GM21528 (cell line): ENCODE results near the gene INPP5A.

ENCODE experiments used
- ATAC-seq: cut with Tn5 transposase; IDR thresholded peaks from one replicate; pipeline ENCODE4 v1.9.1; 2021; ENCODE audit warnings: mild to moderate bottlenecking, moderate library complexity; ENCODE audit not compliant: unreplicated experiment, low FRiP score

INPP5A gene

DNA sequence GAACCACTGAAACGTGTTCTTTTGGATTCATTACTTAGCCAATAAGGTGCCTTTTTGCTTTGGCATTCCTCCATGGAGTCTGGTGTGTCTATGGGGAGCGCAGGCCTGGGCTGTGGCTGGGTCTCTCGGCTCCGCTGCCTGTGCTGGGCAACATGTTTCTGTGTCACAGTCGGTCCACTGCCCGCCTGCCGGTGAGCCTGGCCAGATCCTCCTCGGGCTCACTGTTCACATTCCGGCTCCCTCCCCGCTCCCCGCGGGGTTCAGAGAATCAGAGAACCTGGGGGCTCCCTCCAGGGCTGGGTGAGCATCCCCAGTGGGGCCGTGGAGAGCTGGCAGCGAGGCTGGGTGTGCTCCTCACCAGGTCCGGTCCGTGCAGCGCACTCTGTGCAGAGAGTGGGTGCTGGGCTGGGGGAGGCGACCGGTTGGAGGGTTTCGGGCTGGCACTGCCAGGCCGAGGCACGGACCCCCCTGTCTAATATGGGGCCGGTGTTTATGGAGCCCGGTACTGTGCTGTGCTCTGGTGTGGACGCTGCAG, 70.4 kb downstream of the INPP5A start:
- no peak for ATAC-seq

DNA sequence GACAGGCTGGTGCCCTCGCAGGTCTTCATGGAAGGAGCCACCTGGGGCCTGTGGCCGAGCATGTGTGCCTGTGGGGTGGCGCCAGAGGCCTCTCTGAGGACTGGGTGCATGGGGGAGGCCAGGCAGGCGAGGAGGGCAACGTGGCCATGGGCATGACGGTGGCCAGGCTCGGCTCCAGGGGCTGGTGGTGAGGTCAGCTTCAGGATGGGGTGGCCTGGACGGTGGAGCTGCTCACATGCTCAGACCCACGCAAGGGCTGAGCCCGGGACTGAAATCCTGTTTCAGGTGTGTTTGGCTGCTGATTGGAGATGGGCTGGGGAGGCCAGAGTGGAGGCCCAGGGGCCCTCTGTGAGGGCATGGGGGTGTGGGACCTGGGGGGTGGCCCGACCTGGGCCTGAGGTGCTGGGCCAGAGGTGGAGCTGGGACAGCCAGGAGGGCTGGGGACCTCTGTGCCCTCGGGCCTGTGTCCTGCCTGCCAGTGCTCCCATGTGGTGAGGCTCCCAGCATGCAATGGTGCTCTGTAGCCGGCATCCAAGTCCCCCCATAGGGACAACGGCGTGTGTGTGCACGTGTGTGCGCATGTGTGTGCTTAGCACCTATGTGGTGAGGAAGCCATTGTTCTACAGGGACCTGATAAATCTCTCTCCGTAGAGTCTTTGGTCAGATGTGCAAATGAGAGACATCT, 71.1 kb downstream of the INPP5A start:
- no peak for ATAC-seq

DNA sequence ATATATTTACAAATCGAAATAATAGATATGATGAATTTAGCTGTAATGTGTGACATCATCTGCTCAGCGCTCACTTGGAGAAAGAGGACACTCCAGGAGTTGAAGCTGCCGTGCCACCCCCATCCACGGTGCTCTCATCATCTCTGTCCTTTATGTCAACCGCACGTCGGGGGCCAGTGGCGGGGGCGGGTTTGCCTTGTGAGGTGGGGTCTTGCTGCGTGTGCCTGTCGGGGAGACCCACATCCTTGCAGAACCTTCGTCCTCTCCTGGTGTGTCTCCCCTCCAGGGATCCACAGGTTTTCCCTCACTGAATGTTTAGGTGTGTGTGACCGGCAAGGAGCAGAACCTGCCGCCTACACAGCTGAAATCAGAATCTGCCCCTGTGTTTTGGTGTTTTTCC, 71.6 kb downstream of the INPP5A start:
- ATAC-seq: no peak

DNA sequence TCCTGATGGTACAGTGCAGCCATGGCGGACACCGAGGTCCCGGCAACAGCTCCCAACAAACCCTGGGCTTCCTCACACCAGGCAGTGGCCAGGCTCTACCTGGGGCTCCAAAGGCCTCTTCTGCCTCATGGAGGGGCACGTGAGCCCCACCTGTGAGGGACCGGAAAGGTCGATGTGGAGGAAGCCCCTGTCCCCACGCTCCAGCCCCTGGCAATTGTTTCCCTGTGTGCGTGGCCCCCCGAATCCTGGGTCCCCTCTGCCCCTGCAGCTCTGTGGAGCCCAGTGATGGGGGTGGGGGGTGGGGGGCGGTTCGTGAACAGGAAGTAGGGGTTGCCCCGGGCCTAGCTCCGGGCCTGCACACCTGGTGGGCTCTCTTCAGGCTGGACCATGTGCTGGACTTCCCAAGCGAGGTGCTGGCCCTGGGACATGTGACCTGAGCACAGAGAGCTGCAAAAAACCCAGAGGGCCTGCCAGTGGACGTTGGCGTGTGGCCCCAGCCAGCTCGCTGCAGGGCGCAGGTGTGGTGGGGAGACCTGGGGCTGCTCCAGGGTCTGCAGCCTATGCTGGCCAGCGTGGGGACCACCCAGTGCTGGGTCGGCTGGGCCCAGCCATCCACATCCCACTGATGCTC, 72.6 kb downstream of the INPP5A start:
- no peak for ATAC-seq

DNA sequence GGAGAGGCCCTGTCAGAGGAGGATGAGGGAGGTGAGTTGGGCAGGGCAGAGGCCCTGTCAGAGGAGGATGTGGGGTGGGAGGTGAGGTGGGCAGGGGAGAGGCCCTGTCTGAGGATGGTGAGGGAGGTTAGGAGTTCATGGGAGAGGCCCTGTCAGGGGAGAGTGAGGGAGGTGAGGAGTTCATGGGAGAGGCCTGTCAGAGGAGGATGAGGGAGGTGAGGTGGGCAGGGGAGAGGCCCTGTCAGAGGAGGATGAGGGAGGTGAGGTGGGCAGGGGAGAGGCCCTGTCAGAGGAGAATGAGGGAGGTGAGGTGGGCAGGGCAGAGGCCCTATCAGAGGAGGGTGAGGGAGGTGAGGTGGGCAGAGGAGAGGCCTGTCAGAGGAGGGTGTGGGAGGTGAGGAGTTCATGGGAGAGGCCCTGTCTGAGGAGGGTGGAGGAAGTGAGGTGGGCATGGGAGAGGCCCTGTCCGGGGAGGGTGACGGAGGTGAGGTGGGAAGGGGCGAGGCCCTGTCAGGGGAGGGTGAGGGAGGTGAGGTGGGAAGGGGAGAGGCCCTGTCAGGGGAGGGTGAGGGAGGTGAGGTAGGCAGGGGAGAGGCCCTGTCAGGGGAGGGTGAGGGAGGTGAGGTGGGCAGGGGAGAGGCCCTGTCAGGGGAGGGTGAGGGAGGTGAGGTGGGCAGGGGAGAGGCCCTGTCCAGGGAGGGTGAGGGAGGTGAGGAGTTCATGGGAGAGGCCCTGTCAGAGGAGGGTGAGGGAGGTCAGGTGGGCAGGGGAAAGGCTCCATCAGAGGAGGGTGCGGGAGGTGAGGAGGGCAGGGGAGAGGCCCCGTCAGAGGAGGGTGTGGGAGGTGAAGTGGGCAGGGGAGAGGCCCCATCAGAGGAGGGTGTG, 73.7 kb downstream of the INPP5A start:
- ATAC-seq: no peak

DNA sequence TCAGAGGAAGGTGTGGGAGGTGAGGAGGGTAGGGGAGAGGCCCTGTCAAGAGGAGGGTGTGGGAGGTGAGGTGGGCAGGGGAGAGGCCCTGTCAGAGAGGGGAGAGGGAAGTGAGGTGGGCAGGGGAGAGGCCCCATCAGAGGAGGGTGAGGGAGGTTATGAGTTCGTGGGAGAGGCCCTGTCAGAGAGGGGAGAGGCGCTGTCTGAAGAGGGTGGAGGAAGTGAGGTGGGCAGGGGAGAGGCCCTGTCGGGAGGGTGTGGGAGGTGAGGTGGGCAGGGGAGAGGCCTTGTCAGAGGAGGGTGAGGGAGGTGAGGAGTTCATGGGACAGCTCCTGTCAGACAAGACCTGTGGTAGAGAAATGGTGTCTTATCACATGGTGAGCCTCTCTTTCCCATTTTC, 74.4 kb downstream of the INPP5A start:
- no peak for ATAC-seq

DNA sequence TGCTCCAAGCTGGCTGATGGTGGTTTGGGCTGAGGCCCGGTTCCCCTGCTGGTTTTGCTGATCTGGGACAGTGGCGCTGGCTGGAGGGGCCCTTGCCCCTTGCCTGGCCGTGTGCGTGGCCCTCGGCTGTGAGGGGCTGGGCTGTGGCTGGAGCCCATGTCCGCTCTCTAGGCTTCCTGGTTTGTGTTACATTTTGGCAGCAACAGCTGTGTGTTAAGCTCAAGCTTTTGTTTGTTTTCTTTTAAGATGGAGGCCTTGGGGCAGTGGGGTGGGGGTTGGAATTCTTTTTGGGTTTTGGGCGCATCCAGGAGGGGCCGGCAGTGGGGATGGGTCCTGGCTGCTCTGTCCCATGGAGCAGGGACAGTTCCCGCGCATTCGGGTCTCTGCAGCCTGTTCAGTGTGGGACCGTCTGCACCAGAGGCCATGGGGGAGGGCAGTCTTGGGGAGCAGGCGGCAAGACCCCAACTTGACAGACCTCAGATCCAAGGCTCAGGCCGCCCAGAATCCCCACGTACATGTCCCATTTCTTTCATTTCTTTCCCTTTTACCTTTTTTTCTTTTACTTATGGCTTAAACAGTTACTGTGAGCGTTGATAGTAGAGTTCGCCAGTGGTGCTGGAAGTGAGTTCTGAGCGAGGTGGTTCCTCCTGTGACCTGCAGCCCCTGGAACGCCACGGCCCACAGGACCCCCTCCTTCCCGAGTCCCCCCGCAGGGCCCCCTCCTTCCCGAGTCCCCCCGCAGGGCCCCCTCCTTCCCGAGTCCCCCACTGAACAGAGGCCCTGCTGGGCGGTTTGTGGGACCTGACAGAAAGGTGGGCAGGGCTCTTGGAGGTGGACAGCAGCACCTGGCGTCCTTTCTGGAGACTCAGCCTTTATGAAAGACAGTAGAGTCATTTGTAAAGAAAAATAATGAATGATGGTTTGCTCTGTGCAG, 75.3 kb downstream of the INPP5A start:
- no peak for ATAC-seq

DNA sequence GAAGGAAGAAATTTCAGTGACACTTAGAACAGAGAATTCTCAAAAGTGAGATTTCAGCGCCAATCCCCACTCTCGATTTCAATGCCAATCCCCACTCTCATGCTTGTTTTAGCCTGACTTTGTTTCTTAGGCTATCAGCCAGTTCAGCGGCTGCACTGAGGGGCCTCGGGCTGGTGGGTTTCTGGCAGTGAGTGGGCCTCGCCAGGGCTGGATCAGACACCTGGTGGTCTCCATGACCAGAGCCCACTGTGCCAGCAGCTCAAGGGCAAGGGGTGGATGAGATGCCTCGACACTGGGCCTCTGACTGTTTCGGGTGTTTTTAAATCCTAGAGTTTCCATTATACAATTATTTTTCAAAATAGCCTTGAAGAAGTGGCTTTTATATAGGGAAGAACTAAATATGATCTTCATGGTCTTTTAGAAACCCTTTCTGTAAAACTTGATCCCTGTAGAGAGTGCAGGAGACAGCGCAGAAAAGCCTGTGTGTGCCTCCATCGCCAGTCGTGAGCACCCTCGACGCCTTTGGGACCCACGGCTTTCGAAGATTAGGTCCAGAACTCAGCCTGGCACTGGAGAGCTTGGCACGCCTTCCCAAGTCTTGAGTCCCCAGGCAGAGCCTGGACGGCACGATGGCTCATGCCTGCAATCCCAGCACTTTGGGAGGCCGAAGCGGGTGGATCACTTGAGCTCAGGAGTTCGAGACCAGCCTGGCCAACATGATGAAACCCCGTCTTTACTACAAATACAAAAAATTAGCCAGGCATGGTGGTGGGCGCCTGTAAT, 76.2 kb downstream of the INPP5A start:
- no peak for ATAC-seq

DNA sequence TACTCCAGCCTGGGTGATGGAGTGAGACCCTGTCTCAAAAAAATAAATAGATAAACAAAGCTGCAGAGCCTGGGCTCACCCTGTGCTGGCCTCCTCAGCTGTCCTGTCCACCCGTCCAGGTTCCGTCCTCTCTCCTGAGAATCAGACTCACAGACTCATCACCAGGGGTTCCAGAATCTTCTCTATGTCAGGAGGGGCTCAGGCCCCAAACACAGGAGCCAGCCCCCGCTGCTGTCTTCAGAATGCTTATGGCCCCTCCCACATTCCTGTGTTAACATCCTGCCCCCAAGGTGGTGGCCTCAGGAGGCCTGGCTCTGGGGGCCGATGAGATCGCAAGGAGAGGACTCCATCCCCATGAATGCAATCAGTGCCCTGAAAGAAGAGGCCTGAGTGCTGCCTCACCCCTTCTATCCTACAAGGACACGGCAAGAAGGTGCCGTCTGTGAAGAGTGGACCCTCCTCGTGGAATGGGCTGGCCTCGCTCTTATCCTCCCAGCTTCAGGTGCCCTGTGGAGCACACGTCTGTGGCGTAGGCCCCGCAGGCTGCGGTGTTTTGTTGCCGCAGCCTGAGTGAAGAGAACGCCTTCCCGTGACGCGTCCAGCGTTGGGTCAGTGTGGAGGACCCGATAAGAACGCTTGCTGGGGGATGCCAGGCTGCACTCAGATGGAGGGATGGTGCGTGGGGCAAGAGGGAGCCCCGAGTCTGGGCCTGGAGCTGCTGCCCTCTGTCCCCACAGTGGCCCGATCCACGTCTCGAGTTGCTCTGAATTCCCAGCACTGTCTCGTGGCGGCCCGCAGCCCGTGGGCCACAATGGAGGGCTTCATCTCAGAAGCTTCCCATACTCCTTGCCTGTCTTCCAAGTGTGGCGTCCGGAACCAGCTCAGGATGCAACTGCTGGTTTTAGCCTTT, 77.1 kb downstream of the INPP5A start:
- no peak for ATAC-seq

DNA sequence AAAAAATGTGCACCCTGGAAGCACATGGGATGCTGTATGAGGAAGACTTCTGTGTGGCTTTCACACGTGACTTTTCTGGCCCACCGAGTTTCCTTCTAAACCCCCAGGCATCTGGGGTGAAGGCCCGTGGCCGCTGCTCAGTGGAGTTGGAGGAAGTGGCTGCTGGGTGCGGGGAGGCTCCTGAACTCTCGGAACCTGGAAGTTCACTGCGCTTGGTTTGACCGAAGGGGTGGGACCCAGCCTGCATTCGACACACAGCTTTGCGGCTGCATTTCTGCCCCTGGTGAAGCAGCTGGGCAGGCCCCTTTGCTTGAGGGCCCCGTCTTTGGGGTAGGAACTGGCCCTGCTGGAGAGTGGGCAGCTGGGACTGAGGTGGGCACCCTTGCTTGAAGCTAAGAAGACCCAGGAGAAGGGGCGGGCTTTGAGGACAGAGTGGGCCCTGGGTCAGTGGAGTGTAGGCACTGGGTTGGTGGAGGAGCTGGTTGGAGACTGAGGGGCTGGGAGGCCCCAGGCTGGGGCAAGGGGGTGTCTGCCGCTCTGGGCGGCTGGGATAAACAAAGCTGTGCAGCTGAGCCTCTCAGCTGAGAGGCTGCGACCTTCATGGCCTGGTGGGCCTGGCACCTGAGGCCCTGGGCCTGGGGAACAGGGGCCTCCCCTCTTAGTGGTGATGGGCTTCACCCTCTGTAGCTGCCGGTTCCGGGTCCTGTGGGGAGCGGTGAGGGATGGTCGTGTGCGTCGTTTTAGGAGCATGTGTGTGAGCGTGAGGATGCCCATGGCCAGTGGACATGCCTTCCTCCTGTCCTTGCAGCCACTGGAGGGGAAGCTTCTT, 78.0 kb downstream of the INPP5A start:
- no peak for ATAC-seq

DNA sequence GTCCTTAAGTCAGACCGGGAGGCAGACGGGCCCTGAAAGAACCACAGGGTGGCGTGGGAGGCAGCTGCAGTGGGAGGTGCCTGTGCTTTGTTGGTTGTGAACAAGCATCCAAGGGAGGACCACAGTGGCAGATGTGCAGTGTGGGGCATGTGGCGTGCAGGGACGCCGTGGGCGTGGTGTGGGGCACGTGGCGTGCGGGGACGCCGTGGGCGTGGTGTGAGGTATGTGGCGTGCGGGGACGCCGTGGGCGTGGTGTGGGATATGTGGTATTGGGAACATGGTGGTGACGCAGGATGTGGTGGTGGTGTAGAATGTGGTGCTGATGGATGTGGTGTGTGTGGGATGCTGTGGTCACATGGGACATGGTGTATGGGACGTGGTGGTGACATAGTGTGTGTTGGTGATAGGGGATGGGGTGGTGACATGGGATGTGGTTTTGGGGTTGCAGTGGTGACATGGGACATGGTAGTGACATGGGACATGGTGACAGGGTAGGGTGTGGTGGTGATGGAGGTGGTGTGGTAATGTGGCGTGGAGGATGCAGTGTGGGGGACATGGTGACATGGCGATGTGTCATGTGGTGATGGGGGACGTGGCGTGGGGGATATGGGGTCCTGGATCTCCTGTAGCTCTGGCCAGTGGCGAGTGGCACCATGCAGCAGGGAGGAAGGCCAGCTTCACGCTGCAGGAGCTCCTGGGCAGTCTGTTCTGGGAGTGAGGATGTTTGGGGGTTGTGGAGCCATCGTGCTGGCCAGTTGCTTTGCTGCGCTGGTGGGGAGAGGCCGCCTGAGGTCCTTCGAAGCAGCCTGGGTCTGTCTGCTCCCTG, 78.8 kb downstream of the INPP5A start:
- ATAC-seq: no peak

DNA sequence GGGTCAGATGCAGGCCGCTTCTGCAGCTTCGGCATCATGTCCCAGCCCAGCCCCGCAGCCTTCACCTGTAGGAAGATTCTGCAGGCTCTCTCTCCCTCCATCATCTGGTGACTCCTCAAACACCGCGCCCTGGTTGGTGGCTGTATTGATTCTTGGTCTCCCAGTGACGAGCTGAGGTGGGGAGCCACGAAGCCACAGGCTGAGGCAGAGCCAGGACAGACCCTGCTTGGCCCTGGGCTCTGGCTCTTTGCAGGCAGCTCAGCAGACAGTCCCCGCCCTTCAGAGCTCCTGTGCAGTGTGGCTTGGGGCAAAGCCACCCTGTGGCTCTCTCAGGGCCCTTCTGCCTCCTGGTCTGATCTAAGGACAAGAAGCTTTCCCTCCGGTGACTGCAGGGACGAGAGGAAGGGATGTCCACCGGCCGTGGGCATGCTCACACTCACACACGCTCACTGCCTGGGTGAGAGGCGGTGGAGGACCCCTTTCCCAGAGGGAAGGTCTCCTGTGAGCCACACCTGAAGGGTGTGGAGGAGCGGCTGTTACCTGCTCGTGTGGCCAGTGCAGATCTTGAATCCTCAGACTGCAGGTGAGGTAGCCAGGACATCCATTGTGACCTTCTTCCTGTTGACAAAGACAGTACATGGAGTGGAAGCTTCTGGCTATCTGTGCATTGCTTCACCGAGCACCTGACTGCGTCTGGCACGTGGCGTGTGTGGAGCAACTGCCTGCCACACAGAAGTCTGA, 79.6 kb downstream of the INPP5A start:
- no peak for ATAC-seq

DNA sequence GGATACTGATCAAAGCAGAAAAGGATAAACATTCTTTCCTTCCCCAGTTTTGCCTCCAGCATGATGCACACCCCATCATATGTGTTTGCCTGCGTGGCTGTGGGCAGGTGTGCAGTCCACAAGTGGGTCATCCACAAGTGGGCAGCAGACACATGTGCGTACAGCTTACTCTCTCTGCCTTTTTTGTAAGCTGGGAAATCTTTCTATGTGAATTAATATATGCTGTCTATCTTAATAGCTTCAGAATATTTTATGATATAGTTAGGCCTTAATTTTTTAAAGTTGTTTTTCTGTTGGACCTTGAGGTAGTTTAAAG, 80.1 kb downstream of the INPP5A start:
- no peak for ATAC-seq

DNA sequence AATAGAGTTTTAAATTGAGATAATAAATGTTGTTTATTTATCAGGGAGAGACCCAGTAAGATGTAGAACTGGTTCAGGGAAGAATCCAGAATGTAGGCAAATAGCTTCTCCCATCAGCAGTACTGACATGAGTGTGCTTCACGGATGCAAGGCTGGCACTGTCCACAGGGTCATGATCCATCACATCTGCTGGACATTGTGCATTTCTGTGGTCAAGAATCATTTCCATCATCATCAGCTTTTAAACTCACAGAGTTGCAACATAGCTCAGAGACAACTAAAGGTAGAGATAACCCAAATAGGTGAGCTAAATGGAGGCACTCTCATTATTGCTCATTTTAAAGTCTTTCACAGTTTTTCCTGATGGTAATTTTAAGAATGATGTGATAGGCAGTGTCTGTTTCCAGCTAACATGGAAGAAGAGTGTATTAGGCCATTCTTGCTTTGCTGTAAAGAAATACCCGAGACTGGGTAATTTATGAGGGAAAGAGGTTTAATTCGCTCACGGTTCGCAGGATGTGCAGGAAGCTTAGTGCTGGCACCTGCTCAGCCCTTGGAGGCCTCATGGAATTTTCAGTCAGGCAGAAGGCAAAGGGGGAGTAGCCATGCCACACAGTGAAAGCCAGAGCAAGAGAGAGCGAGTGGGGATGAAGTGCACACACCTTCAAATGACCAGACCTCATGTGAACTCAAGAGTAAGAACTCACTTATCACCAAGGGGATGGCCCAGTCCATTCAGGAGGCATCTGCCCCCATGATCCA, 80.8 kb downstream of the INPP5A start:
- ATAC-seq: no peak

DNA sequence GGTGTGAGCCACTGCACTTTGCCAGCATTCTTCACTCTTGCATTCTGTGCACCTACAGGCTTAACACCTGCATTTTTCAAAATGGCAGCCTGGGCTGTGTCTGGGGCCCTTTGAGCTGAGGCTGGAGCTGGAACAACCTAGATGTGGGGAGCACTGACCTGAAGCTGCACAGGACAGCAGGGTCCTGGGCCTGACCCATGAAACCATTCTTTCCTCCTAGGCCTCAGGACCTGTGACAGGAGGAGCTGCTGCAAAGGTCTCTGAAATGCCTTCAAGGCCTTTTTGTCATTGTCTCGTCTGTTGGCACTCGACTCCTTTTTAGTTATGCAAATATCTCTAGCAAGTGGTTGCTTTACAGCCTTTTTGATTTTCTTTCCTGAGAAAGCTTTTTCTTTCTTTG, 82.3 kb downstream of the INPP5A start:
- no peak for ATAC-seq
